ENCODE results near the gene NME1.

GRCh38 chr17:51155416-51155815 lies 2.1 kb downstream of the NME1 start:
- TF ChIP-seq POLR2A (IDR thresholded peaks at IDR 0.05) (no peak), CTCF (IDR thresholded peaks at IDR 0.05) (no peak)
